ENCODE data around the gene HLA-DQA2. TPM values are rescaled to one million over a fixed set of nuclear protein-coding genes. Genes with fewer than 3 reads are reported as not detected.
A peak's percentile ranks its signal among the peaks of the same experiment; 100 is the strongest.

The HLA-DQA2 gene
- total and polyA plus RNA-seq, 2 experiments from 2014 or later = not detected

DNA sequence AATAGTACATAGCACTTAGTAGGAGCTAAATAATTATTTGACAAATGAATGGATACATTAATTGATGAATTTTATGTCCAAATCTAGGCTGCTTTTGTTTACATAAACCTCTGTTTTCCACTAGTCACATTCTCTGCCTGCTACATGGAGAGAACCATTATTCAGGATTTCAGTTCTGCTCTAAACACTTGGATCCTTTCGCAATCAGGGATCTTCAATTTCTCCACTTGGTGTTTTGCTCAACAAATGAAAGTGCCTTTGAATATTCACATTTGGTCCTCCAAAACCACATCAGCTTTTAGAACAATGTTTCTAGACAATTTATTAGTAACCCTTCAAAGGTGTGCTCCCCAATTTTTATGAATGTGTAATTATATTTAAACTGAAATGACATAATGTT is 44.2 kb upstream of the HLA-DQA2 start (continued):
- TF ChIP-seq, protein P1, sequence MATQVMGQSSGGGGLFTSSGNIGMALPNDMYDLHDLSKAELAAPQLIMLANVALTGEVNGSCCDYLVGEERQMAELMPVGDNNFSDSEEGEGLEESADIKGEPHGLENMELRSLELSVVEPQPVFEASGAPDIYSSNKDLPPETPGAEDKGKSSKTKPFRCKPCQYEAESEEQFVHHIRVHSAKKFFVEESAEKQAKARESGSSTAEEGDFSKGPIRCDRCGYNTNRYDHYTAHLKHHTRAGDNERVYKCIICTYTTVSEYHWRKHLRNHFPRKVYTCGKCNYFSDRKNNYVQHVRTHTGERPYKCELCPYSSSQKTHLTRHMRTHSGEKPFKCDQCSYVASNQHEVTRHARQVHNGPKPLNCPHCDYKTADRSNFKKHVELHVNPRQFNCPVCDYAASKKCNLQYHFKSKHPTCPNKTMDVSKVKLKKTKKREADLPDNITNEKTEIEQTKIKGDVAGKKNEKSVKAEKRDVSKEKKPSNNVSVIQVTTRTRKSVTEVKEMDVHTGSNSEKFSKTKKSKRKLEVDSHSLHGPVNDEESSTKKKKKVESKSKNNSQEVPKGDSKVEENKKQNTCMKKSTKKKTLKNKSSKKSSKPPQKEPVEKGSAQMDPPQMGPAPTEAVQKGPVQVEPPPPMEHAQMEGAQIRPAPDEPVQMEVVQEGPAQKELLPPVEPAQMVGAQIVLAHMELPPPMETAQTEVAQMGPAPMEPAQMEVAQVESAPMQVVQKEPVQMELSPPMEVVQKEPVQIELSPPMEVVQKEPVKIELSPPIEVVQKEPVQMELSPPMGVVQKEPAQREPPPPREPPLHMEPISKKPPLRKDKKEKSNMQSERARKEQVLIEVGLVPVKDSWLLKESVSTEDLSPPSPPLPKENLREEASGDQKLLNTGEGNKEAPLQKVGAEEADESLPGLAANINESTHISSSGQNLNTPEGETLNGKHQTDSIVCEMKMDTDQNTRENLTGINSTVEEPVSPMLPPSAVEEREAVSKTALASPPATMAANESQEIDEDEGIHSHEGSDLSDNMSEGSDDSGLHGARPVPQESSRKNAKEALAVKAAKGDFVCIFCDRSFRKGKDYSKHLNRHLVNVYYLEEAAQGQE (IDR thresholded peaks at IDR 0.05; ENCODE audit: unreplicated experiment) = no peak
- TF ChIP-seq NANOG (IDR thresholded peaks at IDR 0.05; ENCODE audit: borderline replicate concordance) = no peak
- TF ChIP-seq, protein P2, sequence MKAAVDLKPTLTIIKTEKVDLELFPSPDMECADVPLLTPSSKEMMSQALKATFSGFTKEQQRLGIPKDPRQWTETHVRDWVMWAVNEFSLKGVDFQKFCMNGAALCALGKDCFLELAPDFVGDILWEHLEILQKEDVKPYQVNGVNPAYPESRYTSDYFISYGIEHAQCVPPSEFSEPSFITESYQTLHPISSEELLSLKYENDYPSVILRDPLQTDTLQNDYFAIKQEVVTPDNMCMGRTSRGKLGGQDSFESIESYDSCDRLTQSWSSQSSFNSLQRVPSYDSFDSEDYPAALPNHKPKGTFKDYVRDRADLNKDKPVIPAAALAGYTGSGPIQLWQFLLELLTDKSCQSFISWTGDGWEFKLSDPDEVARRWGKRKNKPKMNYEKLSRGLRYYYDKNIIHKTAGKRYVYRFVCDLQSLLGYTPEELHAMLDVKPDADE (IDR thresholded peaks at IDR 0.05) = no peak

DNA sequence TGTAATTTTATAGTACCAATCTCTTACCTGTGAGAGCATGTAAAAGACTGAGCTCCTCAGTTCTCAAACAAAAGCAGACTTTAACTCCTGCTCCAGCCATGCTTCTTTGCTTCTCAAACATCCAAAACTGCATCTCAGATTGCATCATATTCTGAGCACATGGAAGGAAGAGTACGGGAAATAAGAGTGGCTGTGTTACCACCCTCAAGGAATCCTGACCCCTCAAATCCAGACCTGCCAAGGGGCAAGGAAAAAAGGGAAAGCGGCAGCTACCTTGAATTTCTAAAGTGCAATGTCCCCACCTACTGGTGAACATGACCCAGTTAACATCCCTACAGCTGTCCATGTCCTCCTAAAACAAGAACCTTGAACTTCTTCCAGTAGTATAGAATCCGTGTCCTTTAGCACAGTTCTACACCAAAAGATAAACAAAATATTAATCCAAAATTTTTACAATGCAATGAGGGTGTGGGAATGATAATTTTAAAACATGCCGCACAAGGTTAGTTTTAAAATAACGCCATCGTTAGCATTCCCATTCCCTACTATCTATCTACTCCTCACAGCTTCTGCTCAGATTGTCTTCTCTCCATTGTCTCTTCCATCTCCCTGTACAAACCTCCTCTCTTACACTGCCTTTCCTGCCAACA is 40.7 kb upstream of the HLA-DQA2 start:
- no peak overlapping the region for H3K27ac ChIP-seq (ENCODE audit: low read depth)
- no peak overlapping the region for H2AFZ ChIP-seq
- no peaks in the 10 kb centered on the region for H4K20me1 ChIP-seq (replicated peaks; ENCODE audit: insufficient read depth)
- no peak overlapping the region for H3K4me2 ChIP-seq
- DNase-seq (ENCODE audit: low spot score) (peak; percentile 84), ATAC-seq (peak; percentile 98)
- no peaks in the 10 kb centered on the region for H3K9me2 ChIP-seq (ENCODE audit: insufficient read depth)
- no peaks in the 10 kb centered on the region for H3K36me3 ChIP-seq (ENCODE audit: insufficient read depth)
- no peaks in the 10 kb centered on the region for H3K36me3 Mint-ChIP-seq (ENCODE audit: low read depth)
- H3K4me1 Mint-ChIP-seq = peaks cover 4% of the 10 kb centered on the region; the same call in 1 of the 3 replicates
- no peaks in the 10 kb centered on the region for H3F3A ChIP-seq (replicated peaks; ENCODE audit: low read depth)
- H3K27ac Mint-ChIP-seq = no peak overlapping the region
- H3K27me3 Mint-ChIP-seq (ENCODE audit: insufficient read depth, low read depth, poor library complexity) = no peaks in the 10 kb centered on the region
- TF ChIP-seq, protein P3, sequence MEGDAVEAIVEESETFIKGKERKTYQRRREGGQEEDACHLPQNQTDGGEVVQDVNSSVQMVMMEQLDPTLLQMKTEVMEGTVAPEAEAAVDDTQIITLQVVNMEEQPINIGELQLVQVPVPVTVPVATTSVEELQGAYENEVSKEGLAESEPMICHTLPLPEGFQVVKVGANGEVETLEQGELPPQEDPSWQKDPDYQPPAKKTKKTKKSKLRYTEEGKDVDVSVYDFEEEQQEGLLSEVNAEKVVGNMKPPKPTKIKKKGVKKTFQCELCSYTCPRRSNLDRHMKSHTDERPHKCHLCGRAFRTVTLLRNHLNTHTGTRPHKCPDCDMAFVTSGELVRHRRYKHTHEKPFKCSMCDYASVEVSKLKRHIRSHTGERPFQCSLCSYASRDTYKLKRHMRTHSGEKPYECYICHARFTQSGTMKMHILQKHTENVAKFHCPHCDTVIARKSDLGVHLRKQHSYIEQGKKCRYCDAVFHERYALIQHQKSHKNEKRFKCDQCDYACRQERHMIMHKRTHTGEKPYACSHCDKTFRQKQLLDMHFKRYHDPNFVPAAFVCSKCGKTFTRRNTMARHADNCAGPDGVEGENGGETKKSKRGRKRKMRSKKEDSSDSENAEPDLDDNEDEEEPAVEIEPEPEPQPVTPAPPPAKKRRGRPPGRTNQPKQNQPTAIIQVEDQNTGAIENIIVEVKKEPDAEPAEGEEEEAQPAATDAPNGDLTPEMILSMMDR (conservative IDR thresholded peaks at IDR 0.05; ENCODE audit: low read depth in 2 of 2) = peak; percentile 76 to 87
- no peak for TF ChIP-seq CREB1 (CRISPR knock-in tag; IDR thresholded peaks at IDR 0.05; ENCODE audit: low read depth)
- H3K9me3 Mint-ChIP-seq = peaks cover 4% of the 10 kb centered on the region
- H3K4me1 ChIP-seq (ENCODE audit: insufficient read depth) = peaks cover 4% of the 10 kb centered on the region; the same call in 1 of the 2 replicates
- H3K79me2 ChIP-seq (replicated peaks; ENCODE audit: insufficient read depth) = no peaks in the 10 kb centered on the region
- 0 out of 3 replicates have a peak overlapping the region, but pooled peaks have one; percentile 28 for H3K4me3 Mint-ChIP-seq
- no peak overlapping the region for H3K4me3 ChIP-seq
- H3K27me3 ChIP-seq (ENCODE audit: insufficient read depth) = no peaks in the 10 kb centered on the region

DNA sequence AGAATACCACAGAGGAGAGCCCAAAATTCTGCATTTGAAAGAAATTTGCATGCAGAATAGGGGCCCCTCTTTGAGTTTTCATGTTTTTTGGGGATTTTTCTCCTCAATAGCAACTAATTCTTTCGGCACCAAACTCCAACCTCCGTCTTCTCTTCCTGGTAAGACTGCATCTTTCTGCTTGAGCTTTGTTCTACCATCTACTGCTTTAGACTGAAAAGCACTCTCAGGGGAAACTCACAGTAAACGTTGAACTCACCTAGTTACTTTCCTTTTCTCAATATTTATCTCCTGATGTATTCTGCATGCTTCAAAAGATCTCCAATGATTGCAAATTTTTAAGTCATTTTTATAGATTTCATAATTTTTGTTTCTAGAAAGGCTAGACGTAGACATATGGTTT is 37.8 kb upstream of the HLA-DQA2 start:
- H3K27ac ChIP-seq (ENCODE audit: low read depth) = no peak overlapping the region
- Mint-ChIP-seq H3K36me3 (ENCODE audit: low read depth) (no peaks in the 10 kb centered on the region), H3K27me3 (ENCODE audit: insufficient read depth, low read depth, poor library complexity) (no peaks in the 10 kb centered on the region), H3K27ac (no peak overlapping the region), H3K9me3 (peaks cover 7% of the 10 kb centered on the region), H3K4me3 (no peak overlapping the region), H3K4me1 (peaks cover 4% of the 10 kb centered on the region; the same call in 1 of the 3 replicates)
- no peaks in the 10 kb centered on the region for H3K36me3 ChIP-seq (ENCODE audit: insufficient read depth)
- no peaks in the 10 kb centered on the region for H4K20me1 ChIP-seq (replicated peaks; ENCODE audit: insufficient read depth)
- DNase-seq (ENCODE audit: low spot score) = no peak
- no peaks in the 10 kb centered on the region for H3K79me2 ChIP-seq (replicated peaks; ENCODE audit: insufficient read depth)
- H3K27me3 ChIP-seq (ENCODE audit: insufficient read depth) = no peaks in the 10 kb centered on the region
- no peaks in the 10 kb centered on the region for H3K9me2 ChIP-seq (ENCODE audit: insufficient read depth)
- ATAC-seq = no peak; the same call in 2 of the 3 replicates
- H3F3A ChIP-seq (replicated peaks; ENCODE audit: low read depth) = no peaks in the 10 kb centered on the region
- H3K4me3 ChIP-seq = peak overlapping the region; percentile 34; the same call in 1 of the 2 replicates
- H3K4me2 ChIP-seq = peak overlapping the region; percentile 31; the same call in 1 of the 2 replicates
- peaks cover 4% of the 10 kb centered on the region; the same call in 1 of the 2 replicates for H3K4me1 ChIP-seq (ENCODE audit: insufficient read depth)
- H2AFZ ChIP-seq = peak overlapping the region; percentile 5; the same call in 1 of the 2 replicates
- TF ChIP-seq, protein P4, sequence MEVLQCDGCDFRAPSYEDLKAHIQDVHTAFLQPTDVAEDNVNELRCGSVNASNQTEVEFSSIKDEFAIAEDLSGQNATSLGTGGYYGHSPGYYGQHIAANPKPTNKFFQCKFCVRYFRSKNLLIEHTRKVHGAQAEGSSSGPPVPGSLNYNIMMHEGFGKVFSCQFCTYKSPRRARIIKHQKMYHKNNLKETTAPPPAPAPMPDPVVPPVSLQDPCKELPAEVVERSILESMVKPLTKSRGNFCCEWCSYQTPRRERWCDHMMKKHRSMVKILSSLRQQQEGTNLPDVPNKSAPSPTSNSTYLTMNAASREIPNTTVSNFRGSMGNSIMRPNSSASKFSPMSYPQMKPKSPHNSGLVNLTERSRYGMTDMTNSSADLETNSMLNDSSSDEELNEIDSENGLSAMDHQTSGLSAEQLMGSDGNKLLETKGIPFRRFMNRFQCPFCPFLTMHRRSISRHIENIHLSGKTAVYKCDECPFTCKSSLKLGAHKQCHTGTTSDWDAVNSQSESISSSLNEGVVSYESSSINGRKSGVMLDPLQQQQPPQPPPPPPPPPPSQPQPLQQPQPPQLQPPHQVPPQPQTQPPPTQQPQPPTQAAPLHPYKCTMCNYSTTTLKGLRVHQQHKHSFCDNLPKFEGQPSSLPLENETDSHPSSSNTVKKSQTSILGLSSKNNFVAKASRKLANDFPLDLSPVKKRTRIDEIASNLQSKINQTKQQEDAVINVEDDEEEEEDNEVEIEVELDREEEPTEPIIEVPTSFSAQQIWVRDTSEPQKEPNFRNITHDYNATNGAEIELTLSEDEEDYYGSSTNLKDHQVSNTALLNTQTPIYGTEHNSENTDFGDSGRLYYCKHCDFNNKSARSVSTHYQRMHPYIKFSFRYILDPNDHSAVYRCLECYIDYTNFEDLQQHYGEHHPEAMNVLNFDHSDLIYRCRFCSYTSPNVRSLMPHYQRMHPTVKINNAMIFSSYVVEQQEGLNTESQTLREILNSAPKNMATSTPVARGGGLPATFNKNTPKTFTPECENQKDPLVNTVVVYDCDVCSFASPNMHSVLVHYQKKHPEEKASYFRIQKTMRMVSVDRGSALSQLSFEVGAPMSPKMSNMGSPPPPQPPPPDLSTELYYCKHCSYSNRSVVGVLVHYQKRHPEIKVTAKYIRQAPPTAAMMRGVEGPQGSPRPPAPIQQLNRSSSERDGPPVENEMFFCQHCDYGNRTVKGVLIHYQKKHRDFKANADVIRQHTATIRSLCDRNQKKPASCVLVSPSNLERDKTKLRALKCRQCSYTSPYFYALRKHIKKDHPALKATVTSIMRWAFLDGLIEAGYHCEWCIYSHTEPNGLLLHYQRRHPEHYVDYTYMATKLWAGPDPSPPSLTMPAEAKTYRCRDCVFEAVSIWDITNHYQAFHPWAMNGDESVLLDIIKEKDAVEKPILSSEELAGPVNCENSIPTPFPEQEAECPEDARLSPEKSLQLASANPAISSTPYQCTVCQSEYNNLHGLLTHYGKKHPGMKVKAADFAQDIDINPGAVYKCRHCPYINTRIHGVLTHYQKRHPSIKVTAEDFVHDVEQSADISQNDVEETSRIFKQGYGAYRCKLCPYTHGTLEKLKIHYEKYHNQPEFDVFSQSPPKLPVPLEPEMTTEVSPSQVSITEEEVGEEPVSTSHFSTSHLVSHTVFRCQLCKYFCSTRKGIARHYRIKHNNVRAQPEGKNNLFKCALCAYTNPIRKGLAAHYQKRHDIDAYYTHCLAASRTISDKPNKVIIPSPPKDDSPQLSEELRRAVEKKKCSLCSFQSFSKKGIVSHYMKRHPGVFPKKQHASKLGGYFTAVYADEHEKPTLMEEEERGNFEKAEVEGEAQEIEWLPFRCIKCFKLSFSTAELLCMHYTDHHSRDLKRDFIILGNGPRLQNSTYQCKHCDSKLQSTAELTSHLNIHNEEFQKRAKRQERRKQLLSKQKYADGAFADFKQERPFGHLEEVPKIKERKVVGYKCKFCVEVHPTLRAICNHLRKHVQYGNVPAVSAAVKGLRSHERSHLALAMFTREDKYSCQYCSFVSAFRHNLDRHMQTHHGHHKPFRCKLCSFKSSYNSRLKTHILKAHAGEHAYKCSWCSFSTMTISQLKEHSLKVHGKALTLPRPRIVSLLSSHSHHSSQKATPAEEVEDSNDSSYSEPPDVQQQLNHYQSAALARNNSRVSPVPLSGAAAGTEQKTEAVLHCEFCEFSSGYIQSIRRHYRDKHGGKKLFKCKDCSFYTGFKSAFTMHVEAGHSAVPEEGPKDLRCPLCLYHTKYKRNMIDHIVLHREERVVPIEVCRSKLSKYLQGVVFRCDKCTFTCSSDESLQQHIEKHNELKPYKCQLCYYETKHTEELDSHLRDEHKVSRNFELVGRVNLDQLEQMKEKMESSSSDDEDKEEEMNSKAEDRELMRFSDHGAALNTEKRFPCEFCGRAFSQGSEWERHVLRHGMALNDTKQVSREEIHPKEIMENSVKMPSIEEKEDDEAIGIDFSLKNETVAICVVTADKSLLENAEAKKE (CRISPR knock-in tag; IDR thresholded peaks at IDR 0.05) = no peak

Data from GM23338 (cell line).